Trophoblast cell (in vitro differentiated cells and primary cell): Measurements from ENCODE around the gene ALDH3B2.
A peak's percentile ranks its signal among the peaks of the same experiment; 100 is the strongest.

ENCODE experiments used
- DNase-seq, 2 donors: peaks; one replicate each; pipeline ENCODE4 v3.0.0-alpha.2; 2016
- H2AFZ ChIP-seq: 2 replicates; pipeline ENCODE4 v1.6.1; 2013; ENCODE audit warnings: low read length, moderate library complexity, mild to moderate bottlenecking; ENCODE audit not compliant: insufficient read depth, poor library complexity
- H2AK5ac ChIP-seq: 2 replicates; pipeline ENCODE4 v1.6.1; 2013; ENCODE audit warnings: mild to moderate bottlenecking, low read length
- H2BK120ac ChIP-seq: 2 replicates; pipeline ENCODE4 v1.6.1; 2013; ENCODE audit warnings: low read length, mild to moderate bottlenecking, moderate library complexity; ENCODE audit not compliant: insufficient read depth, poor library complexity
- H2BK12ac ChIP-seq: 2 replicates; pipeline ENCODE4 v1.6.1; 2013; ENCODE audit warnings: mild to moderate bottlenecking, low read length, moderate library complexity
- H2BK5ac ChIP-seq: 2 replicates; pipeline ENCODE4 v1.6.1; 2013; ENCODE audit warnings: low read length, low read depth, moderate library complexity, mild to moderate bottlenecking; ENCODE audit not compliant: poor library complexity
- H3K14ac ChIP-seq: 2 replicates; pipeline ENCODE4 v1.6.1; 2013; ENCODE audit warnings: mild to moderate bottlenecking, low read length
- H3K18ac ChIP-seq: 2 replicates; pipeline ENCODE4 v1.6.1; 2013; ENCODE audit warnings: mild to moderate bottlenecking, low read length
- H3K23ac ChIP-seq: 2 replicates; pipeline ENCODE4 v1.6.1; 2013; ENCODE audit warnings: low read length
- H3K27ac ChIP-seq: 2 replicates; pipeline ENCODE4 v1.5.1; 2013; ENCODE audit warnings: low read depth, mild to moderate bottlenecking, inconsistent platforms, low read length, moderate library complexity
- H3K27me3 ChIP-seq: 2 replicates; pipeline ENCODE4 v1.6.1; 2013; ENCODE audit warnings: inconsistent platforms, mild to moderate bottlenecking, low read length, moderate library complexity; ENCODE audit not compliant: insufficient read depth
- H3K36me3 ChIP-seq, 2 experiments: 1 replicate in 1 of 2; 2 replicates in 1 of 2; pipeline ENCODE4 v1.6.1; 2013; ENCODE audit warnings: low read length in 2 of 2, mild to moderate bottlenecking in 2 of 2, moderate library complexity in 1 of 2; ENCODE audit not compliant: insufficient read depth in 2 of 2, control insufficient read depth in 1 of 2
- H3K4ac ChIP-seq: 2 replicates; pipeline ENCODE4 v1.6.1; 2013; ENCODE audit warnings: low read depth, mild to moderate bottlenecking, low read length, moderate library complexity
- H3K4me1 ChIP-seq, 2 experiments: 1 replicate in 1 of 2; 2 replicates in 1 of 2; pipeline ENCODE4 v1.6.1; 2013; ENCODE audit warnings: low read length in 2 of 2, mild to moderate bottlenecking in 2 of 2, moderate library complexity in 1 of 2; ENCODE audit not compliant: insufficient read depth in 2 of 2, control insufficient read depth in 1 of 2
- H3K4me2 ChIP-seq: 2 replicates; pipeline ENCODE4 v1.6.1; 2013; ENCODE audit warnings: inconsistent platforms, mild to moderate bottlenecking, low read length, moderate library complexity
- H3K4me3 ChIP-seq: 2 replicates; pipeline ENCODE4 v1.5.1; 2013; ENCODE audit warnings: mild to moderate bottlenecking, low read depth, low read length, inconsistent platforms
- H3K79me1 ChIP-seq: one replicate; pipeline ENCODE4 v1.6.1; 2013; ENCODE audit warnings: low read length
- H3K79me2 ChIP-seq: 2 replicates; pipeline ENCODE4 v1.6.1; 2013; ENCODE audit warnings: low read length, mild to moderate bottlenecking; ENCODE audit not compliant: control insufficient read depth, insufficient read depth, poor library complexity
- H3K9ac ChIP-seq: 2 replicates; pipeline ENCODE4 v1.6.1; 2013; ENCODE audit warnings: mild to moderate bottlenecking, low read length
- H3K9me3 ChIP-seq: 2 replicates; pipeline ENCODE4 v1.6.1; 2013; ENCODE audit warnings: low read depth, mild to moderate bottlenecking, control low read depth, inconsistent platforms, low read length; ENCODE audit not compliant: insufficient read depth
- H4K12ac ChIP-seq: 2 replicates; pipeline ENCODE4 v1.6.1; 2013; ENCODE audit warnings: low read depth, mild to moderate bottlenecking, low read length, moderate library complexity
- H4K8ac ChIP-seq: 2 replicates; pipeline ENCODE4 v1.6.1; 2013; ENCODE audit warnings: low read depth, mild to moderate bottlenecking, low read length, moderate library complexity
- H4K91ac ChIP-seq: one replicate; pipeline ENCODE4 v1.6.1; 2013; ENCODE audit warnings: low read depth, mild to moderate bottlenecking, low read length, moderate library complexity
- WGBS: extraction: QIAGEN DNeasy Blood & Tissue Kit; methylation state at CpG from one replicate; pipeline ENCODE4 v1.1.7; 2013; ENCODE audit warnings: missing lambda C conversion rate; ENCODE audit not compliant: insufficient read length, insufficient coverage; ENCODE audit errors: extremely low coverage; 5-methylcytosine and 5-hydroxymethylcytosine counted together

Gene ALDH3B2

DNA sequence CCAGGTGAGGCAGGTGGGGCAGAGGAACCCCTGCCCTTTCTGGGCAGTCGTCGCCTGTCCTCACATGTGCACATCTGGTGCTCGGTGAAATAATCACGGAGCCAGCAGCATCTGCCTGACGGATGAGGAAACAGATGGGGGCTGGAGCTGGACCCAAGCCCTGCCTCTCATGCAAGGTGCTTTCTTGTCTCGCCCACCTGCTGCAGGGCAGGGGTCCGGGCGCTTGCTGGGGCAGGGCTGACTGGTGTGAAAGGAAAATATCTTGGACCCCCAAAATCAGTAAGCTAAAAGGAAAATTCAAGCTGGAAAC is 3.3 kb downstream of the ALDH3B2 start:
- no peak overlapping the region for H2BK12ac ChIP-seq
- no peak overlapping the region for H3K9ac ChIP-seq
- H4K12ac ChIP-seq, result no peak overlapping the region
- H2AK5ac ChIP-seq, result peak overlapping the region; percentile 0
- peaks cover 22 to 23% of the 10 kb centered on the region in 2 experiments for H3K4me1 ChIP-seq
- H3K18ac ChIP-seq, result no peak overlapping the region
- H3K79me1 ChIP-seq, result peaks cover 23% of the 10 kb centered on the region
- peaks cover 12% of the 10 kb centered on the region for H3K79me2 ChIP-seq
- DNase-seq, result peak in 1 of 2 donors; percentile 39
- H4K8ac ChIP-seq, result no peak overlapping the region
- H3K27ac ChIP-seq, result no peak overlapping the region
- H4K91ac ChIP-seq, result peak overlapping the region; percentile 16
- H3K4ac ChIP-seq, result no peak overlapping the region
- no peaks in the 10 kb centered on the region for H3K36me3 ChIP-seq
- no peak overlapping the region for H3K23ac ChIP-seq
- no CpG with 5 or more reads among the region's 8 CpGs for WGBS
- no peak overlapping the region for H2BK5ac ChIP-seq
- H2BK120ac ChIP-seq, result no peak overlapping the region
- no peak overlapping the region for H3K4me3 ChIP-seq
- H3K4me2 ChIP-seq, result no peak overlapping the region
- no peak overlapping the region for H3K14ac ChIP-seq
- H3K27me3 ChIP-seq, result no peaks in the 10 kb centered on the region
- no peaks in the 10 kb centered on the region for H3K9me3 ChIP-seq
- no peak overlapping the region for H2AFZ ChIP-seq

- Histone ChIP-seq H3K27me3 (no peaks in the 10 kb centered on the region), H3K18ac (no peak overlapping the region), H3K4me3 (no peak overlapping the region), H3K4me2 (no peak overlapping the region), H3K23ac (no peak overlapping the region), H2BK120ac (no peak overlapping the region), H3K79me1 (peaks cover 22% of the 10 kb centered on the region), H4K12ac (no peak overlapping the region), H4K91ac (peak overlapping the region; percentile 16), H2AFZ (no peak overlapping the region), H3K36me3 (no peaks in the 10 kb centered on the region), H2BK5ac (no peak overlapping the region), H3K27ac (no peak overlapping the region), H3K4ac (no peak overlapping the region), H2AK5ac (peak overlapping the region; percentile 18), H3K9me3 (no peaks in the 10 kb centered on the region), H2BK12ac (peak overlapping the region; percentile 19), H4K8ac (no peak overlapping the region), H3K9ac (no peak overlapping the region), H3K14ac (no peak overlapping the region), H3K4me1 (peaks cover 22% of the 10 kb centered on the region in 2 experiments), H3K79me2 (peaks cover 12% of the 10 kb centered on the region)
- no CpG with 5 or more reads among the region's 23 CpGs for WGBS
- DNase-seq, result peak; percentile 87
Observed at GRCh38 chr11:67670316-67671210, 3.9 kb downstream of the ALDH3B2 start.

GRCh38 chr11:67668192-67668551 is 6.3 kb downstream of the ALDH3B2 start:
- no peak overlapping the region for H4K8ac ChIP-seq
- H2BK120ac ChIP-seq, result no peak overlapping the region
- H2BK5ac ChIP-seq, result no peak overlapping the region
- no peaks in the 10 kb centered on the region for H3K36me3 ChIP-seq
- H4K91ac ChIP-seq, result no peak overlapping the region
- peaks cover 0 to under 1% of the 10 kb centered on the region in 2 experiments for H3K4me1 ChIP-seq
- H3K79me1 ChIP-seq, result peaks cover 1% of the 10 kb centered on the region
- no peaks in the 10 kb centered on the region for H3K79me2 ChIP-seq
- DNase-seq, result no peak
- no CpG with 5 or more reads among the region's 5 CpGs for WGBS
- no peak overlapping the region for H3K9ac ChIP-seq
- no peak overlapping the region for H2AFZ ChIP-seq
- no peak overlapping the region for H3K4me3 ChIP-seq
- no peak overlapping the region for H3K4me2 ChIP-seq
- H3K27me3 ChIP-seq, result no peaks in the 10 kb centered on the region
- H3K4ac ChIP-seq, result no peak overlapping the region
- H2AK5ac ChIP-seq, result no peak overlapping the region
- no peak overlapping the region for H3K18ac ChIP-seq
- no peak overlapping the region for H4K12ac ChIP-seq
- no peak overlapping the region for H3K27ac ChIP-seq
- peaks cover 2% of the 10 kb centered on the region for H3K9me3 ChIP-seq
- no peak overlapping the region for H3K23ac ChIP-seq
- H3K14ac ChIP-seq, result no peak overlapping the region
- no peak overlapping the region for H2BK12ac ChIP-seq

DNA sequence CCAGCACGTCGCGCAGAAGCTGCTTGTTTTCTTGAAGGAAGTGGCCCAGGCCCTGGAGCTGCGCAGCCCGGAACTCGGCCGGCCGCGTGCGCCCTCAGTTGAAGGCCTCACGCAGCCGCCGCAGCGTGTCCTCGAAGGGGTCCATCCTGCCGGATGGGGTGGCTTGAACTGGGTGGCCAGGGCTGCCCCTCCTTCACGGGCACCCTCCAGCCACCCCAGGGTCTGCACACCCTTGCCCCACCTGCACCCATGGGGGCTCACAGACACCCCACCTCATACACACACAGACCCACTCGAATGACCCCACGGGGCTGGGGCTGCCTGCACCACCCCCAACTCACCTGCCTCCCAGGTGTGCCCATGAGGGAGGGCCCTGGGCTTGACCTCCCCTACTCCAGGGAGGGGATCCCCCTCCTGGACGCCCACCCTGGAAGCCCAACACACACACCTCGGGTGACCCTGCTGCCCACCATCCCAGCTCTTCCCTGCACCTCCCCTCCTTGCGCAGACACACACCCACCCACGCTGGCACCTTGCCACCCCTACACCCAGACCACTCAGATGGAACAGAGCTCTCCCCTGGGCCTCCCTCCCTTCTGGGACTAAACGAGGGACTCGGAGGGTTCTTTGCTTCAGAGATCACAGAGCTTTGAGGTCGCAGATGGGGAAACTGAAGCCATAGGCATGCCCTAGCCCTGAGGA is 6.8 kb downstream of the ALDH3B2 start:
- Histone ChIP-seq H4K91ac (no peak overlapping the region), H3K18ac (no peak overlapping the region), H3K36me3 (no peaks in the 10 kb centered on the region), H3K27ac (no peak overlapping the region), H3K9ac (no peak overlapping the region), H3K4me3 (no peak overlapping the region), H3K79me2 (no peaks in the 10 kb centered on the region), H3K4me2 (no peak overlapping the region), H4K8ac (no peak overlapping the region), H2BK12ac (no peak overlapping the region), H3K27me3 (no peaks in the 10 kb centered on the region), H3K9me3 (peaks cover 2% of the 10 kb centered on the region), H3K14ac (no peak overlapping the region), H2AFZ (no peak overlapping the region), H3K4me1 (no peaks in the 10 kb centered on the region), H2AK5ac (no peak overlapping the region), H3K79me1 (no peaks in the 10 kb centered on the region), H3K23ac (no peak overlapping the region), H2BK120ac (no peak overlapping the region), H2BK5ac (no peak overlapping the region), H4K12ac (no peak overlapping the region), H3K4ac (no peak overlapping the region)
- WGBS, result no CpG with 5 or more reads among the region's 26 CpGs
- DNase-seq, result no peak
